ENCODE results near the gene PNCK. TPM values are rescaled to one million over a fixed set of nuclear protein-coding genes. Genes with fewer than 3 reads are reported as not detected.

The PNCK gene
- total and polyA plus RNA-seq, 2 of the 13 experiments (the other 11 are each of a cell fraction or from before 2014, with no cell fraction given): 33.1 TPM; not detected in 1

DNA sequence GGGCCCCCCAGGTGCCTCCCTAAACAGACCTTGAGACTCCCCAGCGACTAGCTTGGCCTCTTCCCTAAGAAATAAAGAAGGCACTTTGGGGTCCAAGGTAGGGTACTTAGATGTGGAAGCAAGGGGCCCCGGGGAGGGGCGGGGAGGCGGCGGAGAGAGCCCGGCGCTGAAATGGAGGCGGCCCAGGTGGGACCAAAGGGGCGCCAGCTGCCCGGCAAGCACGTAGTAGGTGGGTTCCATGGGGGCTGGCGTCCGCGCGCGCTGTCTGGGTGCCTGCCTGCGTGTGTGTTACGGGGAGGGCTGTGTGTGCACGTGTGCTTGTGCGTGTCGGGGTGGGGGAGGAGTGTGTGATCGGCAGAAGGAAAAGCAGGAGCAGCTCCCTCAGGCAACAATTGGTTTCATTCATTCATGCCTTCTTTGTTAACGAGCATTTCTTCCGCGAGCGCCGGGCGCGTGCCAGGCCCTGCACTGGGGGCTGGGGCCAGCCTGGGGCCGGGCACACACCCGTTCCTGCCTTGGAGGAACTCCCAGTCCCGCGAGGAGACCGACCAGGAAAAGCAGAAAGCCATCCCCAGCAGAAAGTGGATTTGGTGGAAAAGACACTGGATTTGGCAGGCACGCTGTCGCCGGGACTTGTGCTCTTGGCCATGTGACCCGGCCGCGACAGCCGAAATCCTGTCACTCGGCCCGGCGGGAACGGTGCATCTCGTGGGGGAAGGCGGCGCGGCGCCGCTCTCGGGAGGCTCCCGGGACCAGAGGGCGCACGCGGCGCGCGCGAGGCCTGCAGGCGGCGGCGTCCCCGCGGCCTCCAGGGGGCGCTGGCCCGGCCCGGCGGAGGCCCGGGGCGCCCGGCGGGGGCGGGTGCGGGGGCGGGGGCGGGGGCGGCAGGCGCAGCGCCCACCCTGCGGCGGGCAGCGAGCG is 29.9 kb downstream of the PNCK start (continued):
- TF ChIP-seq ZNF446 (CRISPR knock-in tag; IDR thresholded peaks at IDR 0.05) (0 out of 2 replicates have a peak, but pooled peaks have one; percentile 42), HNRNPLL (IDR thresholded peaks at IDR 0.05; ENCODE audit: low read depth, low read length, poor library complexity, severe bottlenecking) (peak; percentile 18), RAD21 (CRISPR knock-in tag; IDR thresholded peaks at IDR 0.05) (0 out of 2 replicates have a peak, but pooled peaks have one; percentile 23), ZNF496 (CRISPR knock-in tag; IDR thresholded peaks at IDR 0.05; ENCODE audit: insufficient replicate concordance) (no peak), ZFP41 (CRISPR knock-in tag; IDR thresholded peaks at IDR 0.05; ENCODE audit: borderline replicate concordance) (no peak), PRPF4 (IDR thresholded peaks at IDR 0.05; ENCODE audit: low read depth, low read length, poor library complexity, severe bottlenecking) (no peak), GZF1 (CRISPR knock-in tag; IDR thresholded peaks at IDR 0.05) (no peak), ASH2L (IDR thresholded peaks at IDR 0.05; ENCODE audit: insufficient read length, low read depth, low read length) (no peak), ZNF501 (CRISPR knock-in tag; IDR thresholded peaks at IDR 0.05) (0 out of 2 replicates have a peak, but pooled peaks have one; percentile 16), RBFOX2 (IDR thresholded peaks at IDR 0.05; ENCODE audit: low read depth, low read length) (peak; percentile 66), AGO2 (optimal IDR thresholded peaks at IDR 0.05; ENCODE audit: low read depth, low read length) (peak; percentile 57), BRD4 (CRISPR knock-in tag; IDR thresholded peaks at IDR 0.05) (0 out of 2 replicates have a peak, but pooled peaks have one; percentile 17), DR1 (CRISPR knock-in tag; IDR thresholded peaks at IDR 0.05) (no peak), ARID2 (CRISPR knock-in tag; IDR thresholded peaks at IDR 0.05; ENCODE audit: borderline replicate concordance) (no peak), RCOR2 (CRISPR knock-in tag; IDR thresholded peaks at IDR 0.05) (no peak), U2AF2 (IDR thresholded peaks at IDR 0.05; ENCODE audit: low read depth, low read length) (no peak), HDAC1 (CRISPR knock-in tag; IDR thresholded peaks at IDR 0.05) (0 out of 2 replicates have a peak, but pooled peaks have one; percentile 27), HES4 (CRISPR knock-in tag; IDR thresholded peaks at IDR 0.05; ENCODE audit: borderline replicate concordance) (0 out of 2 replicates have a peak, but pooled peaks have one; percentile 21), HNRNPL (IDR thresholded peaks at IDR 0.05; ENCODE audit: low read depth, low read length) (0 out of 2 replicates have a peak, but pooled peaks have one; percentile 3)
- TF ChIP-seq, protein P1, sequence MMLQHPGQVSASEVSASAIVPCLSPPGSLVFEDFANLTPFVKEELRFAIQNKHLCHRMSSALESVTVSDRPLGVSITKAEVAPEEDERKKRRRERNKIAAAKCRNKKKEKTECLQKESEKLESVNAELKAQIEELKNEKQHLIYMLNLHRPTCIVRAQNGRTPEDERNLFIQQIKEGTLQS (CRISPR knock-in tag; IDR thresholded peaks at IDR 0.05): no peak
- TF ChIP-seq, protein P2, sequence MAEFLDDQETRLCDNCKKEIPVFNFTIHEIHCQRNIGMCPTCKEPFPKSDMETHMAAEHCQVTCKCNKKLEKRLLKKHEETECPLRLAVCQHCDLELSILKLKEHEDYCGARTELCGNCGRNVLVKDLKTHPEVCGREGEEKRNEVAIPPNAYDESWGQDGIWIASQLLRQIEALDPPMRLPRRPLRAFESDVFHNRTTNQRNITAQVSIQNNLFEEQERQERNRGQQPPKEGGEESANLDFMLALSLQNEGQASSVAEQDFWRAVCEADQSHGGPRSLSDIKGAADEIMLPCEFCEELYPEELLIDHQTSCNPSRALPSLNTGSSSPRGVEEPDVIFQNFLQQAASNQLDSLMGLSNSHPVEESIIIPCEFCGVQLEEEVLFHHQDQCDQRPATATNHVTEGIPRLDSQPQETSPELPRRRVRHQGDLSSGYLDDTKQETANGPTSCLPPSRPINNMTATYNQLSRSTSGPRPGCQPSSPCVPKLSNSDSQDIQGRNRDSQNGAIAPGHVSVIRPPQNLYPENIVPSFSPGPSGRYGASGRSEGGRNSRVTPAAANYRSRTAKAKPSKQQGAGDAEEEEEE (CRISPR knock-in tag; IDR thresholded peaks at IDR 0.05; ENCODE audit: borderline replicate concordance): no peak
- TF ChIP-seq, protein P3, sequence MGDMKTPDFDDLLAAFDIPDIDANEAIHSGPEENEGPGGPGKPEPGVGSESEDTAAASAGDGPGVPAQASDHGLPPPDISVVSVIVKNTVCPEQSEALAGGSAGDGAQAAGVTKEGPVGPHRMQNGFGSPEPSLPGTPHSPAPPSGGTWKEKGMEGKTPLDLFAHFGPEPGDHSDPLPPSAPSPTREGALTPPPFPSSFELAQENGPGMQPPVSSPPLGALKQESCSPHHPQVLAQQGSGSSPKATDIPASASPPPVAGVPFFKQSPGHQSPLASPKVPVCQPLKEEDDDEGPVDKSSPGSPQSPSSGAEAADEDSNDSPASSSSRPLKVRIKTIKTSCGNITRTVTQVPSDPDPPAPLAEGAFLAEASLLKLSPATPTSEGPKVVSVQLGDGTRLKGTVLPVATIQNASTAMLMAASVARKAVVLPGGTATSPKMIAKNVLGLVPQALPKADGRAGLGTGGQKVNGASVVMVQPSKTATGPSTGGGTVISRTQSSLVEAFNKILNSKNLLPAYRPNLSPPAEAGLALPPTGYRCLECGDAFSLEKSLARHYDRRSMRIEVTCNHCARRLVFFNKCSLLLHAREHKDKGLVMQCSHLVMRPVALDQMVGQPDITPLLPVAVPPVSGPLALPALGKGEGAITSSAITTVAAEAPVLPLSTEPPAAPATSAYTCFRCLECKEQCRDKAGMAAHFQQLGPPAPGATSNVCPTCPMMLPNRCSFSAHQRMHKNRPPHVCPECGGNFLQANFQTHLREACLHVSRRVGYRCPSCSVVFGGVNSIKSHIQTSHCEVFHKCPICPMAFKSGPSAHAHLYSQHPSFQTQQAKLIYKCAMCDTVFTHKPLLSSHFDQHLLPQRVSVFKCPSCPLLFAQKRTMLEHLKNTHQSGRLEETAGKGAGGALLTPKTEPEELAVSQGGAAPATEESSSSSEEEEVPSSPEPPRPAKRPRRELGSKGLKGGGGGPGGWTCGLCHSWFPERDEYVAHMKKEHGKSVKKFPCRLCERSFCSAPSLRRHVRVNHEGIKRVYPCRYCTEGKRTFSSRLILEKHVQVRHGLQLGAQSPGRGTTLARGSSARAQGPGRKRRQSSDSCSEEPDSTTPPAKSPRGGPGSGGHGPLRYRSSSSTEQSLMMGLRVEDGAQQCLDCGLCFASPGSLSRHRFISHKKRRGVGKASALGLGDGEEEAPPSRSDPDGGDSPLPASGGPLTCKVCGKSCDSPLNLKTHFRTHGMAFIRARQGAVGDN (CRISPR knock-in tag; IDR thresholded peaks at IDR 0.05): peak; percentile 14; the same call in 1 of the 2 replicates

Measured in HepG2 (cell line).